HG03565 (cell line): Measurements from ENCODE around the gene CCT5.
"Not testable (repeated sequence)": the region's sequence is repeated elsewhere in the genome, so short reads cannot be mapped to it uniquely, and the experiment has no call there.

ENCODE experiments used
- ATAC-seq: cut with Tn5 transposase; IDR thresholded peaks from one replicate; pipeline ENCODE4 v1.9.1; 2021; ENCODE audit warnings: mild to moderate bottlenecking, moderate library complexity; ENCODE audit not compliant: unreplicated experiment

Gene CCT5

DNA sequence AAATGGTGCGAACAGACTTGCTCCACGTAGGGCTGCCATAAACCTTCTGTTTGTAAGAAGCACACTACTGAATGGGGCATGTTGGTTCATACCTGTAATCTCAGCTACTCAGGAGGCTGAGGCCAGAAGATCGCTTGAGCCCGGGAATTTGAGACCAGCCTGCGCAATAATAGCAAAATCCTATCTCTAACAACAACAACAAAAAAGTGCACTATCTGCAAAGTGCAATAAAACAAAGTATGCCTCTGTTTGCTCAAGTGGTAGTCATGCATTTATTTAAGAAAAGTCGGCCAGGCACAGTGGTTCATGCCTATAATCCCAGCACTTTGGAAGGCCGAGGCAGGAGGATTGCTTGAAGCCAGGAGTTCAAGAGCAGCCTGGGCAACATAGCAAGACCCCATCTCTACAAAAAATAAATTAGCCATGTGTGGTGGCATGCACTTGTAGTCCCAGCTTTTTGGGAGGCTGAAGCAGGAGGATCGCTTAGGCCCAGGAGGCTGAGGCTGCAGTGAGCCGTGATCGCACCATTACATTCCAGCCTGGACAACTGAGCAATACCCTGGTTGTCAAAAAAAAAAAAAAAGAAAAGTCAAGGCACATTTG, 5.6 kb upstream of the CCT5 start:
- ATAC-seq = no peak

DNA sequence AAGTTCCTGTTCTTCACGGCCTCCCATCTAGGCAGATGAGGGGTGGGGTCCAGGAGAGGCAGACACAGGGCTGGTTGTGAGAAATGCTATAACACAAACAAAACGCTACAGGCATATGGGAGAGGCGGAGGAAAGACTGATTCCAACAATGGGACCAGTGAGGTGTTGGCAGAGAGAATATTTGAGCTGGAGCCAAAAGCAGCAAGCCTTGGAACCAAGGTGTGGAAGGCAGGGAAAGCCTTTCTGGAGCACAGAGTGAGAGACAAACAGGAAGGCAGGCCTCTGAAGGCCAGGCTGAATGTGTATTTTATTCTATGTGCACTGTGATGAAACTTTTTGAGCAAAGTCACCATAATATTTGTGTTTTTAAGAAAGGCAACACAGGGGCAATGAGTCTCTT, 3.3 kb upstream of the CCT5 start:
- no peak for ATAC-seq

DNA sequence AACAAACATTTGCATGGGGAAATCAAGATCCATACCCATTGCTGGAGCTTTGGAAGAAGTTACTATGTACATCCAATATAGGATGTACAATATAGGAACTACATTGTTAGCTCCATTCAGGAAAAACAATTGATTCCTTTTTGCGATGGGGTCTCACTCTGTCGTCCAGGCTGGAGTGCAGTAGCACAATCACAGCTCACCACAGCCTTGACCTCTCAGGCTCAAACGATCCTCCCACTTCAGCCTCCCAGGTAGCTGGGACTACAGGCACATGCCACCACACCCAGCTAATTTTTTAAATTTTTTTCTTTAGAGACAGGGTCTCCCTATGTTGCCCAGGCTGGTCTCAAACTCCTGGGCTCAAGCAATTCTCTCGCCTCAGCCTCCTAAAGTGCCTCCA, 2.9 kb upstream of the CCT5 start:
- not testable (repeated sequence) for ATAC-seq

DNA sequence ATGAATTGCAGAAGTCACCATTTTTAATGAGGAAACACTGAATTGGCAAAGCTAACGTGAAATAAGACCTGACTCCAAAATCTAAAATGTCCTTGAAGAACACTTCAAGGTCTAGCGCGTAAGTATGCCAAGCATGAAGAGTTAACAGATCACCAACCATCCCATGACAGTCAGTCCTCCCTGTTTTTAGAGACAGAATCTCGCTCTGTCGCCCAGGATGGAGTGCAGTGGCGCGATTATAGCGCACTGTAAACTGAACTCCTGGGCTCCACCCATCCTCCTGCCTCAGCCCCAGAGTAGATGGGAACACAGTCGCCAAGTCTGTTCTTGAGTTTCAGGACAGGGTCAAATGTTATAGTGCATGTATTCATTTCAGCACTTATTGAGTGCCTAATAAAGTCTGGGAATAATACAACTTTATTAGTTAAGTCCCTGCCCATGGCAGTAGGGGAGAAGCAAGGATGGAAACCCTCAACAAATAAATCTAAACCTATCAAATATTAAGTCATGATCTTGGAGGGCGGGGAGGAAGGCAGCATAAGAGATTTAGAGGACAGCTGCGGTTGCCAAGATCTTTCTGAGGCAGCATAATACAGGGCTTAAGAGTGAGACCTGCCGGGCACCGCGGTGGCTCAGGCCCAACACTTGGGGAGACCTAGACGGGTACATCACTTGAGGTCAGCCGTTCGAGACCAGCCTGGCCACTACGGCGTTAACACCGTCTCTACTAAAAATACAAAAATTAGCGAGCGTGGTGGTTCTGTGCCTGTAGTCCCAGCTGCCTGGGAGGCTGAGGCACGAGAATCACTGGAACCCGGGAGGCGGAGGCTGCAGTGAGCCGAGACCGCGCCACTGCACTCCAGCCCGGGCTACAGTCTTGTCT, 1.5 kb upstream of the CCT5 start:
- no peak for ATAC-seq

DNA sequence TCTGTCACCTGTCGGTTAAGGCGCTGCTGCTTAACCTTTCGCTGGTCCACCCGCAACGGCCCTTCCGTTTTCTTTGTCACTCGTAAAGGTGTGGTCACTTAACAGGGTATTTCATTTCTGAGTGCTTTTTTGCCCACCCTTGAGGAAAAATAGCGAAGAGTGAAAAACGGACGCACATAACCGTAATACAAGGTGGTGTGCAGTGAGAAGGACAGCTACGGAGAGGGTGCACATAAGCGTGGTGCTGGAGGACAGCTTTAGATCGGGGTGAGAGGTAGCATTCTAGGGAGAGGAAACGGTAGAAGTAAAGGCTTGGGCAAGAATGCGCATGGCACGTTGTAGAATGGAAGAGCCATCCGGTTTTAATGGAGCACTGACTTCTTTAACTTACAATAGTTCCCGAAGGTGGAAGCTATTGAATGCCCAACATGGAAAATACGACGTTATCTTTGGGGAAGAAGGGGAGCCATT, 761 bp downstream of the CCT5 start:
- no peak for ATAC-seq

DNA sequence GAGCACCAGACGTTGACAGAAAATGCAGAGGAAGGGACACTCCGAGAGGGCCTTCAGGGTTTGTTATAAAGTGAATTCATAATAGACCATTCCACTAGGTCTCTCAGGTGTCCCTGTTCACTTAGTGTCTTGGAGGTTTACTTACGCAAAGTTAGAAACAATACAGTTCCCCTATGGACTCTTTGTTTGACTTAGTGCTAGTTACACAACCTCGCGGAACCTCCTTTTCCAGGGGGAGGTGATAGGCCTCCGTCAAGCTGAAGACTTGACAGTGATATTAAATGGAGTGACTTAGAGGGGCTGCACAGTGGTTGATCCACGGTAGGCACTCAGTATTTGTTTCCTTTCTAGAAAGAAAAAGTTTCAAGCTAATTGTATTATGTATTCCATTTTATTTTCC, 1.3 kb downstream of the CCT5 start:
- ATAC-seq = no peak

DNA sequence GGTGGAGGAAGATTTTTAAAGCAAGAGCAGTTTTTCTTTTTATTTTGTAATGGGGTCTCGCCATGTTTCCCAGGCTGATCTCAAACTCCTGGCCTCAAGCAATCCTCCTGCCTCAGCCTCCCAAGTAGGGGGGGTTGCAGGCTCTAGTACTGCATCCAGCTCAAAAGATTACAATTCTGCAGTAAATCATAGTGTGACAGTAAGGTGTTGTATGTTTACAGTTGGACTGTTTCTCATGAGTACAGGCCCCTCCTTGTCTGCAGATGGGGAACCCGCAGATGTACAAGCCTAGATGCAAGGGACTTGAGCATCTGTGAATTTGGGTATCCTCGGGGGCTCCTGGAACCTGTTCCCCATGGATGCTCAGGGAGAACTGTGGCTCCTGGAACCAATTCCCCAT, 3.3 kb downstream of the CCT5 start:
- ATAC-seq = no peak

DNA sequence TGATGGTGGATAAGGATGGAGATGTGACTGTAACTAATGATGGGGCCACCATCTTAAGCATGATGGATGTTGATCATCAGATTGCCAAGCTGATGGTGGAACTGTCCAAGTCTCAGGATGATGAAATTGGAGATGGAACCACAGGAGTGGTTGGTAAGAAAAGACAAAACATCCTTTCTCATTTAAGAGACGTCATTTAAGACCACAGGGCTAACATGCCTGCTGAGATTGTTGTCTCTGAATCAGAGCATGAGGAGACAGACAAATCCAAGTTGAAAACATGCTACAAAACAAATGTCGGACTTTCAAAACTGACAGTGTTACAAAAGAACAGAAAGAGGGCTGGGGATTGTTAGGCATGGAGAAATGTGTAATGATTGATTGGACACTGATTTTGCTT, 4.6 kb downstream of the CCT5 start:
- ATAC-seq = no peak

DNA sequence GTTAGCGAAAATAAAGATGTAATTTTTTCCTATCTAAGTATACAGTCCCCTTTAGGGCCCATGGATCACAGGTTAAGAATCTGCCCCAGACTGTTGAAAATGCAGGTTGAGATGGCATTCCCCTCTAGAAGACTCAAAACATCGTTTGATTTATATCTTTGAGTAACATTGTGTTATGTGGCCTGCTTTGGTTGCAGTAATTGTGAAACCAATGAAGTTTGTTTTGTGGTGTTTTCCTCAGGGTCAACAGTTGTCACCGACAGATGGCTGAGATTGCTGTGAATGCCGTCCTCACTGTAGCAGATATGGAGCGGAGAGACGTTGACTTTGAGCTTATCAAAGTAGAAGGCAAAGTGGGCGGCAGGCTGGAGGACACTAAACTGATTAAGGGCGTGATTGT, 7.8 kb downstream of the CCT5 start:
- ATAC-seq = no peak

DNA sequence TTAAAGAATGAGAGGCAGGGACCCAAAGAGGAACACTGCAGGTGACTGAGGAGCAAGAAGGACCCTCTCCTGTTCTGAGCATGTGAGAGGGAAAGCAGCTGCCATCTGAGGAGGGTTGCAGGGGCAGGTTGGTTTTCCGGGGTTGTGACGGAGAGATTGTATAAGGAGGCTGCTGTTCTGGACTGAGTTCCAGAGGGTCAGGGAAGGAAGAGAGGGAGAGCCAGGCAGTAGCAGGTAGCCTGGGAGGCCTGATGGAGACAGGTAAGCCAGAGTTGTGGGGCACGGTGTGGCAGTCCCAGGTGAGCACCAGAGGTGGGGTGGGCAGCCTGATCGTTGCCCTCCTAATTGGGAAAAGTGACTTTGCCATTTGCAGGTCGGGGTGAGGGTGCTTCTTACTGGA, 9.8 kb downstream of the CCT5 start:
- ATAC-seq = no peak

DNA sequence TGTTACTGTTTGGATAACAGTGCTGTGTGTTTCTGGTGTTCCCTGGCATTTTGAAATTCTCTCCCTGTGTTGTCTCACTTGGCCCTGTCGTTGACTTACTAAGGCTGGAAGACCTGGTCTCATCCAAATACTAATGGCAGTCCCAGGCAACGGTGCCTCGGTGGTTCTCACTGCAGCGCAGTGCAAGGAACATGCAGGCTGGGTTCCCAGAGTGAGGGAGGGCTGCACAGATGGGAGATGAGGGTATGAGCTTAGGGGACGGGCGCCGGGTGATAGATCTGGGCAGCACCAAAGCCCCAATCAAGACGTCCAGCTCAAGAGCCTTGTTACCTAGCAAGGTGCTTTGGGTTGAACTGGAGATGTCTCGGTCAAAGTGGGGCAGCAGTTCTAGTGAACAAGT, 11.0 kb downstream of the CCT5 start:
- no peak for ATAC-seq

DNA sequence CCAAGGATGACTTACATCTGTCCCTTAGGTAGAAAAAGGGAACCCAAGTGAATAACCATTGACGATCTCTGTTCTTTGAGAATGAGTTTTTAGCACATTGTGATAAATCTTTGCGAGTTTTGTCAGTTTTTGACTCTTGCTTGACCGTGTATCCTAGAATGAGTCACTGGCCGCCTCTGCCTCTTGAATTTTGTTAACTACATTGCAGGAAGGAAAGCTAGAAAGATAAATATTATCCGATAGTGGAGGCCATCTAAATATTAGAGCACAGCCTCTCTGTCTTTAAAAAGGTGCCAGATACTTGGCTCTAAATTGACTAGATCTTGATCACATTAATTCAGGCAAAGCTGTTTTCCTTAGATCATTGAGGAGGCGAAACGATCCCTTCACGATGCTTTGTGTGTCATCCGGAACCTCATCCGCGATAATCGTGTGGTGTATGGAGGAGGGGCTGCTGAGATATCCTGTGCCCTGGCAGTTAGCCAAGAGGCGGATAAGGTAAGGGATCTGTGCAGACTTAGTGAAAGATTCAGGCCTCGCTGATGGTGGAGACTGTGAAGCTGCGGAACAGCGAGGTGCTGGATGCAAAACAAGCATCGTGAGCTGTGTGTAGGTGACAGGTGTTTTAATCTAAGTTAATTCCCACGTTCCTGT, 12.2 kb downstream of the CCT5 start:
- ATAC-seq = no peak

DNA sequence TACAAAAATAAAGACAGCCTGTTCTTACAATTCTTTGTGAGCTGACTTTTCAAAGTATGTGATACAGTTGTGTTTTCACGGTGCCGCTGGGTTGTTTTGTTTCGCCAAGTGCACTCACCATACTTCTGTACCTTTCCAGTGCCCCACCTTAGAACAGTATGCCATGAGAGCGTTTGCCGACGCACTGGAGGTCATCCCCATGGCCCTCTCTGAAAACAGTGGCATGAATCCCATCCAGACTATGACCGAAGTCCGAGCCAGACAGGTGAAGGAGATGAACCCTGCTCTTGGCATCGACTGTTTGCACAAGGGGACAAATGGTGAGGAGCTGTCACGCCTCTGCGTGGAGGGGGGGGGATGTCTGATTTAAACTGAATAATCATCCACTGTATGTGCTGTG, 12.9 kb downstream of the CCT5 start:
- ATAC-seq = no peak

DNA sequence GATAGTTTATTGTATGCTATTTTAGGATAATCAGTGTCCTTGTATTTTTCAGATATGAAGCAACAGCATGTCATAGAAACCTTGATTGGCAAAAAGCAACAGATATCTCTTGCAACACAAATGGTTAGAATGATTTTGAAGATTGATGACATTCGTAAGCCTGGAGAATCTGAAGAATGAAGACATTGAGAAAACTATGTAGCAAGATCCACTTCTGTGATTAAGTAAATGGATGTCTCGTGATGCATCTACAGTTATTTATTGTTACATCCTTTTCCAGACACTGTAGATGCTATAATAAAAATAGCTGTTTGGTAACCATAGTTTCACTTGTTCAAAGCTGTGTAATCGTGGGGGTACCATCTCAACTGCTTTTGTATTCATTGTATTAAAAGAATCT, 14.5 kb downstream of the CCT5 start:
- ATAC-seq = no peak

DNA sequence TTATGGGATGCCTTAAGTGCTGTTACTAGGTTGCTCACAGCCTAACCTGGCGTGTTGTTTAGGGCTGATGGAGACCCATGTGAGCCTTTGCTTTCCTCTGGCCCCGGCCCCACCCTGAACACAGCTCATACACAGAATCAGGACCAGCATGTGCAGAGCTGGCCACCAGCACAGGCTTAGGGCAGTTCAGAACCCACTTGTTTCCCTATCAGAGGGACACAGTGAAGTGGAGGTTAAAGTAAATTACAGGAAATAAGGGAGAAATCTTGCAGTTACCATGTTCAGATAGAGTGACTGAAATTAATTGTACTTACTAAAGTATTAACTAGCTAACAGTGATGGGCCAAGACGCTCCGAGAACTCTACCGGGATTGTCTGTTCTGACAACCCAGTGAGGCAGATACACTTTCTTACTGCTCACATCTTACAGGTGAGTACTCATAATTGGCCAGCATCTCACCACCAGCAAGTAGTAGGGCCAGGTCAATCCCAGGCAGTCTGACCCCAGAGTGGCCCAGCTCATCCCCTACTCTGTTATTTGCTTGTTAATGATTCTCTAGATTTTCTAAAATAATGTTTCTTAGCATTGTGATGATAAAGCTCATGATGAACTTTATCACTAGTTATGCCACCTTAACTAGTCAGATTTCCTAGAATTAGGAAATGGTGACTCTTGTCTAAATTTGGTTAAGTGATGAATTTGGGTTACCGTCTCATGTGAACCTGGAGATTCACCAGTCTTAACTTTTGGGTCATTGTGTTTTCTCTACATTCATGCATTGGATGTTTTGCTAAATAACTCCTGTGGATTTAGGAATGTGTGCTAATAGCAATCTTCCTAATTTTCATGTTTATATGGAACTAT, 15.4 kb downstream of the CCT5 start:
- no peak for ATAC-seq

DNA sequence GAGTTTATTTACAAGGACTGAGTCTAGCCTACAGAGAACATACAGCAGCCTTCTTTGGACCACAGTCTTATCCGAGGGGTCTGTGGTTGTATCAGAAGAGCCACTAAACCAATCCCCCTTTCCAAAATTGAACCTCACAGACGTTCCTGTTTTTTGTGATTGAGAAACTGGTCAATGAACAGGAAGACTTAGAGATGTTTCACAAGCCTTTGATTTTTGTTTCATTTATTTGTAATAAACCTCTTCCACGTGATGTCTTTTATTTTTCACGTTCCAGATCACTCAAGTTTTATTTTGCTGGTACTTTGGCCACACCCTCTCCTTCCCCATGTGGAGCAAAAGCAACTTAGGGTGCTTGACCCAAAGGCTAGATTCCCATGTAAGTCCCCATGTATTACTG, 16.1 kb downstream of the CCT5 start:
- ATAC-seq = no peak

DNA sequence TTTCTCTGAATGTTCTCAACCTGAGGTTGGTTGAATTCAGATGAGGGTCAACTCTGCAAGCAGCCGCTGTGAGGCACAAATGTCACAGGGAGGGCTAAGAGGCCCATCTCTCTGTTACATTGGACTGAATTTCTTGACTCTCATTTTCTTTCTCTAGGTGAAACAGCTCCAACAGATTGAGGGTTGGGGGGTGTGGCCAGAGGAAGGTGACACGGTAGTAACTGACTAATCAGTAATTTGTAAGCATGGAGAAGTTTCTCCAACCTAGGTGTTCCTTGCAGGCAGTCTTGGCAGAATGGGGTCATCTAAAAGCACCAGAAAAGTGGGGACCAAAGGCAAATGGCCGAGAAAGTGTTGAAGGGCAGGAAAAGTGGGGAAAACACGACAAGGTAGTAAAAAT, 16.8 kb downstream of the CCT5 start:
- no peak for ATAC-seq

DNA sequence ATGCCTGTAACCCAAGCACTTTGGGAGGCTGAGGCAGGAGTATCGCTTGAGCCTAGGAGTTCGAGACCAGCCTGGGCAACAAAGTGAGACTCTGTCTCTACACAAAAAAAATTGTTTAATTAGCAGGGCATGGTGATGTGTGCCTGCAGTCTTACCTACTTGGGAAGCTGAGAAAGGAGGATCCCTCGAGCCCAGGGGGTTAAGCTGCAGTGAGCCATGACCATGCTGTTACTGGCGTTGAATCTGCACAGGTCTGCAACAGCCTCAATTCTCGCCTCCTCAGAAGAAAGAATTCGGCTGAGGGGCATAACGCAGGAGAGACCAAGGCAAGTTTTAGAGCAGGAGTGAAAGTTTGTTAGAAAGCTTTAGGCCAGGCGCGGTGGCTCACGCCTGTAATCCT, 18.0 kb downstream of the CCT5 start:
- no peak for ATAC-seq

DNA sequence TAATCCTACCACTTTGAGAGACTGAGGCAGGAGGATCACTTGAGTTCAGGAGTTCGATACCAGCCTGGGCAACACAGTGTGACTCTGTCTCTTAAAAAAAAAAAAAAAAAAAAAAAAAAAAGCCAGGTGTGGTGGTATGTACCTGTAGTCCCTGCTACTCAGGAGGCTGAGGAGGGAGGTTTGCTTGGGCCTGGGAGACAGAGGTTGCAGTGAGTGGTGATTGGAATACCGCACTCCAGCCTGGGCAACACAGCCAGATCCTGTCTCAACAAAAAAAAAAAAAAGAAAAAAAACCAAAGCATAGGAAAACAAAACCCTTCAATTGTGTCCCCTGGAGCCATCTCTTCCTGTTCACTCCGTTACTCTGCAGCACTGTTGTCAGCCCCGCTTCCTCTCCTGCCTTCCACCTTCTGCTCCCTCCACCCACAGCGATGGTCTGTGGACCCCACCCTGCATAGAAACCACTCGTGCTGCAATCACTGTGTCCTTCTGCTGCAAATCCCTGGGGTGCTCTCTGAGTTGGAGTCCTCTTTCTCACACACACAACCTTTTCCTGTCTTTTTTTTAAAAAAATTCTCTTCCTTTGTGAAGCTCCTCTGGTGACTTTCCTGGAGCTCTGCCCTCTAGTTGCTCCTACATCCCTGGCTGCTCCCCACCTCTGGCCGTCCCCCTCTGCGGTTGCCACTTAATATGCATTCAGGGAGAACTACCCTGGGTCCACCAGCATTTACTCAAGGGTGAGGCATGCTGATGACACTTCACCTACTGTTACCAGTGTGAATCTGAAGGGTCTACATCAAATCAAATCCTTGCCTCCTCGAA, 22.2 kb downstream of the CCT5 start:
- ATAC-seq = no peak

DNA sequence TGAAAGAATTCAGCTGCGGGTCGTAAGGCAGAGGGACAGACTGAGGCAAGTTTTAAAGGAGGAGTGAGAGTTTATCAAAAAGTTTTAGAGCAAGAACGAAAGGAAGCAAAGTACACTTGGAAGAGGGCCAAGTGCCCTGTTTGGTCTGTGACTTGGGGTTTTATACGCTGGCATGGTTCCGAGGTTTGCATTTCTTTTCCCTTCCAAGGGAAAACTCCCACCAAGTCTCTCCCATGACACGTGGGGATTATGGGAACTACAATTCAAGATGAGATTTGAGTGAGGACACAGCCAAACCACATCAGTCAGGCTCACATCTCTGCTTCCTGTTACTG, 22.8 kb downstream of the CCT5 start:
- ATAC-seq = not testable (repeated sequence)
